ENCODE data around the gene UGT2A2.
"Not testable (repeated sequence)": the region's sequence is repeated elsewhere in the genome, so short reads cannot be mapped to it uniquely, and the experiment has no call there.

DNA sequence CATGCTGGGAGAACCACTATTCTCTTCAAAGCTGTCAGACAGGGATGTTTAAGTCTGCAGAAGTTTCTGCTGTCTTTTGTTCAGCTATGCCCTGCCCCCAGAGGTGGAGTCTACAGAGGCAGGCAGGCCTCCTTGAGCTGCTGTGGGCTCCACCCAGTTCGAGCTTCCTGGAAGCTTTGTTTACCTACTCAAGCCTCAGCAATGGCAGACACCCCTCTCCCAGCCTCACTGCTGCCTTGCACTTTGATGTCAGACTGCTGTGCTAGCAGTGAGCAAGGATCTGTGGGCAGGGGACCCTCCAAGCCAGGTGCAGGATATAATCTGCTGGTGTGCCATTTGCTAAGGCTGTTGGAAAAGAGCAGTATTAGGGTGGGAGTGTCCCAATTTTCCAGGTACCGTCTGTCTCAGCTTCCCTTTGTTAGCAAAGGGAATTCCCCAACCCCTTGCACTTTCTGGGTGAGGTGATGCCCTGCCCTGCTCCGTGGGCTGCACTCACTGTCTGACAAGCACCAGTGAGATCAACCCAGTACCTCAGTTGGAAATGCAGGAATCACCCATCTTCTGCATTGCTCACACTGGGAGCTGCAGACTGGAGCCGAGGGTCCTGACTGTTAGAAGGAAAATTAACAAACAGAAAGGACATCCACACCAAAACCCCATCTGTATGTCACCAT lies 21.8 kb upstream of the UGT2A2 start:
- TF ChIP-seq, protein P1, sequence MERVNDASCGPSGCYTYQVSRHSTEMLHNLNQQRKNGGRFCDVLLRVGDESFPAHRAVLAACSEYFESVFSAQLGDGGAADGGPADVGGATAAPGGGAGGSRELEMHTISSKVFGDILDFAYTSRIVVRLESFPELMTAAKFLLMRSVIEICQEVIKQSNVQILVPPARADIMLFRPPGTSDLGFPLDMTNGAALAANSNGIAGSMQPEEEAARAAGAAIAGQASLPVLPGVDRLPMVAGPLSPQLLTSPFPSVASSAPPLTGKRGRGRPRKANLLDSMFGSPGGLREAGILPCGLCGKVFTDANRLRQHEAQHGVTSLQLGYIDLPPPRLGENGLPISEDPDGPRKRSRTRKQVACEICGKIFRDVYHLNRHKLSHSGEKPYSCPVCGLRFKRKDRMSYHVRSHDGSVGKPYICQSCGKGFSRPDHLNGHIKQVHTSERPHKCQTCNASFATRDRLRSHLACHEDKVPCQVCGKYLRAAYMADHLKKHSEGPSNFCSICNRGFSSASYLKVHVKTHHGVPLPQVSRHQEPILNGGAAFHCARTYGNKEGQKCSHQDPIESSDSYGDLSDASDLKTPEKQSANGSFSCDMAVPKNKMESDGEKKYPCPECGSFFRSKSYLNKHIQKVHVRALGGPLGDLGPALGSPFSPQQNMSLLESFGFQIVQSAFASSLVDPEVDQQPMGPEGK (CRISPR knock-in tag; IDR thresholded peaks at IDR 0.05; ENCODE audit: borderline replicate concordance) = not testable (repeated sequence)
- TF ChIP-seq RARB (CRISPR knock-in tag; IDR thresholded peaks at IDR 0.05); ARNTL (CRISPR knock-in tag; IDR thresholded peaks at IDR 0.05; ENCODE audit: borderline replicate concordance, low read depth): not testable (repeated sequence)
- TF ChIP-seq, protein P2, sequence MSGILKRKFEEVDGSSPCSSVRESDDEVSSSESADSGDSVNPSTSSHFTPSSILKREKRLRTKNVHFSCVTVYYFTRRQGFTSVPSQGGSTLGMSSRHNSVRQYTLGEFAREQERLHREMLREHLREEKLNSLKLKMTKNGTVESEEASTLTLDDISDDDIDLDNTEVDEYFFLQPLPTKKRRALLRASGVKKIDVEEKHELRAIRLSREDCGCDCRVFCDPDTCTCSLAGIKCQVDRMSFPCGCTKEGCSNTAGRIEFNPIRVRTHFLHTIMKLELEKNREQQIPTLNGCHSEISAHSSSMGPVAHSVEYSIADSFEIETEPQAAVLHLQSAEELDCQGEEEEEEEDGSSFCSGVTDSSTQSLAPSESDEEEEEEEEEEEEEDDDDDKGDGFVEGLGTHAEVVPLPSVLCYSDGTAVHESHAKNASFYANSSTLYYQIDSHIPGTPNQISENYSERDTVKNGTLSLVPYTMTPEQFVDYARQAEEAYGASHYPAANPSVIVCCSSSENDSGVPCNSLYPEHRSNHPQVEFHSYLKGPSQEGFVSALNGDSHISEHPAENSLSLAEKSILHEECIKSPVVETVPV (CRISPR knock-in tag; IDR thresholded peaks at IDR 0.05) = not testable (repeated sequence)

All from SK-N-SH treated with all-trans-retinoic acid at 6 μM for 48 hours (cell line).